Ascending aorta (tissue), 2 donors: ENCODE results near the gene AGTR1. TPM values are rescaled to one million over a fixed set of nuclear protein-coding genes. Genes with fewer than 3 reads are reported as not detected.

Experiments
- DNase-seq, 2 donors: peaks; one replicate each; pipeline ENCODE4 v3.0.0-alpha.2; 2019; ENCODE audit warnings: low spot score in 2 of 2
- H3K27ac ChIP-seq, 2 donors: fragments of 200-600 bp; sonication (generic); one replicate each; pipeline ENCODE4 v1.5.1; 2016 to 2017; ENCODE audit warnings: mild to moderate bottlenecking in 1 of 2
- H3K27me3 ChIP-seq: fragments of 200-600 bp; sonication (generic); one replicate; pipeline ENCODE4 v1.5.1; 2017
- H3K36me3 ChIP-seq, 2 donors: fragments of 200-600 bp; sonication (generic); one replicate each; pipeline ENCODE4 v1.5.1; 2016
- H3K4me1 ChIP-seq, 2 donors: fragments of 200-600 bp; sonication (generic); one replicate each; pipeline ENCODE4 v1.5.1; 2016 to 2017; ENCODE audit warnings: mild to moderate bottlenecking in 1 of 2
- H3K4me3 ChIP-seq, 2 donors: fragments of 200-600 bp; sonication (generic); one replicate each; pipeline ENCODE4 v1.5.1; 2016 to 2017; ENCODE audit warnings: mild to moderate bottlenecking in 1 of 2
- H3K9me3 ChIP-seq, 2 donors: fragments of 200-600 bp; sonication (generic); one replicate each; pipeline ENCODE4 v1.5.1; 2016
- intact Hi-C: fragments of 100-400 bp; cut with DNase I; formaldehyde crosslinking; loops from one replicate; pipeline ENCODE4 v1.15.1; 2023
- total RNA-seq: library from RNA; depleted of rRNA; stranded (reverse); fragments of >200 nt; gene quantifications from one replicate; pipeline ENCODE4 v1.1.0, GENCODE V29; 2016
- TF ChIP-seq, protein P1 (sequence below), 3 experiments: fragments of 200-600 bp in 2 of 3; fragments of 450-650 bp in 1 of 3; sonication (generic) in 2 of 3; IDR thresholded peaks; one replicate each; pipeline ENCODE4 v1.5.1; 2016 to 2019; ENCODE audit warnings: antibody characterized with exemption in 3 of 3, mild to moderate bottlenecking in 1 of 3, moderate library complexity in 1 of 3

AGTR1 gene
- total RNA-seq, 1 donor from 2014 or later, result 20.0 TPM

DNA sequence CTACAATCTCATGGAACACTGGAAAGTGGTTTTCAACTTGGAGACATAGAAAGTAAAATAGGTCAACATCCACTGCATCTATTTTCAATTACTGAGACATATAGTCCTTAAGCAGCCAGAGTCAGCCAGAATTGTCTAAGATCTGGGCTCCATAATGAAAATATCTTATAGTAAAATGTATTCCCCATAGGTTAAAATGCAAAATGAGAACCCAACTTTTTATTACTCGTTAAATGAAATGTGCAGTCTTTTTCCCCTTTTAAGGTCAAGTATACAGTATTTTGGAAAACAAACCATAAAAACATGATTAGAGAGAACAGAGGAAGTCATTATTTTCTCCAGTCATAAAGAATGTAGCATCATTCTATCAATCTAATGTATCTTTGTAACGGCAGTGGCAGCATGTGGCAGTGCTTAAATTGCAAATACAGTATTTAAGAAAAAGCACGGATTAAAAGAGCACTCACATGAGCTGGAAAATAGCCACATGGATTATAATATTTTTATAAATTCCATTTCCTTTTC is 65.5 kb downstream of the AGTR1 start:
- no peaks in the 10 kb centered on the region for H3K4me1 ChIP-seq
- H3K9me3 ChIP-seq, result no peaks in the 10 kb centered on the region
- intact Hi-C loops, result no loop called here
- no peak overlapping the region for H3K4me3 ChIP-seq
- no peak overlapping the region for H3K27ac ChIP-seq
- H3K36me3 ChIP-seq, result no peaks in the 10 kb centered on the region
- TF ChIP-seq, protein P1, sequence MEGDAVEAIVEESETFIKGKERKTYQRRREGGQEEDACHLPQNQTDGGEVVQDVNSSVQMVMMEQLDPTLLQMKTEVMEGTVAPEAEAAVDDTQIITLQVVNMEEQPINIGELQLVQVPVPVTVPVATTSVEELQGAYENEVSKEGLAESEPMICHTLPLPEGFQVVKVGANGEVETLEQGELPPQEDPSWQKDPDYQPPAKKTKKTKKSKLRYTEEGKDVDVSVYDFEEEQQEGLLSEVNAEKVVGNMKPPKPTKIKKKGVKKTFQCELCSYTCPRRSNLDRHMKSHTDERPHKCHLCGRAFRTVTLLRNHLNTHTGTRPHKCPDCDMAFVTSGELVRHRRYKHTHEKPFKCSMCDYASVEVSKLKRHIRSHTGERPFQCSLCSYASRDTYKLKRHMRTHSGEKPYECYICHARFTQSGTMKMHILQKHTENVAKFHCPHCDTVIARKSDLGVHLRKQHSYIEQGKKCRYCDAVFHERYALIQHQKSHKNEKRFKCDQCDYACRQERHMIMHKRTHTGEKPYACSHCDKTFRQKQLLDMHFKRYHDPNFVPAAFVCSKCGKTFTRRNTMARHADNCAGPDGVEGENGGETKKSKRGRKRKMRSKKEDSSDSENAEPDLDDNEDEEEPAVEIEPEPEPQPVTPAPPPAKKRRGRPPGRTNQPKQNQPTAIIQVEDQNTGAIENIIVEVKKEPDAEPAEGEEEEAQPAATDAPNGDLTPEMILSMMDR (IDR thresholded peaks at IDR 0.05), result no peak
- H3K27me3 ChIP-seq, result no peaks in the 10 kb centered on the region
- no peak for DNase-seq

GRCh38 chr3:148763986-148764935 is 66.6 kb downstream of the AGTR1 start:
- no peak for DNase-seq
- intact Hi-C loops, result no loop called here
- Histone ChIP-seq H3K4me1 (no peaks in the 10 kb centered on the region), H3K27me3 (no peaks in the 10 kb centered on the region), H3K4me3 (no peak overlapping the region), H3K9me3 (no peaks in the 10 kb centered on the region), H3K27ac (no peak overlapping the region), H3K36me3 (no peaks in the 10 kb centered on the region)
- TF ChIP-seq, protein P1 (IDR thresholded peaks at IDR 0.05), result no peak

GRCh38 chr3:148772361-148772760 is 74.7 kb downstream of the AGTR1 start:
- TF ChIP-seq, protein P1 (IDR thresholded peaks at IDR 0.05), result no peak
- no peaks in the 10 kb centered on the region for H3K27me3 ChIP-seq
- H3K4me1 ChIP-seq, result no peaks in the 10 kb centered on the region
- H3K9me3 ChIP-seq, result no peaks in the 10 kb centered on the region
- no peak for DNase-seq
- no peak overlapping the region for H3K27ac ChIP-seq
- H3K4me3 ChIP-seq, result no peak overlapping the region
- no peaks in the 10 kb centered on the region for H3K36me3 ChIP-seq
- intact Hi-C loops, result no loop called here

DNA sequence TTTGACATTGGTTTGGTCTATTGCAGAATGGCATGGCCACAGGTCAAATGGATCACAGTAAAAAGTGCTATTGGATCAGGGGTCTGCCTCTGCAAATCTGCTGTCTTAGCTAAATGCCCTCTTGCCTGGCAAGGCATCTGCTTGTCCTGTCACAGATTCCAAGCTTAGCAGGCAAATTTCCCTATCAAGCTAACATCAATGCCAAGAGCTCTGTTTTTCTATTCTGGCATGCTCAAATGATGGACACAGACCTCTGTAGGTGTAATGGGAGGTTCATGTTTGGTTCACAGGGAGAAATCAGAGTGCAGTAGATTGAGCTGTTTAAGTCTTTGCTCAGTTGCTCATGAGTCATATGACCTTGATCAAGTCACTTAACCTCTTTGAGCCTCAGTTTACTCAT is 75.1 kb downstream of the AGTR1 start:
- Histone ChIP-seq H3K4me1 (no peaks in the 10 kb centered on the region), H3K36me3 (no peaks in the 10 kb centered on the region), H3K27ac (no peak overlapping the region), H3K9me3 (no peaks in the 10 kb centered on the region), H3K27me3 (no peaks in the 10 kb centered on the region), H3K4me3 (no peak overlapping the region)
- TF ChIP-seq, protein P1 (IDR thresholded peaks at IDR 0.05), result no peak
- intact Hi-C loops, result no loop called here
- DNase-seq, result no peak

- Histone ChIP-seq H3K4me1 (no peaks in the 10 kb centered on the region), H3K9me3 (no peaks in the 10 kb centered on the region), H3K27me3 (no peaks in the 10 kb centered on the region), H3K27ac (no peak overlapping the region), H3K36me3 (no peaks in the 10 kb centered on the region), H3K4me3 (no peak overlapping the region)
- intact Hi-C loops, result no loop called here
- no peak for DNase-seq
- TF ChIP-seq, protein P1 (IDR thresholded peaks at IDR 0.05), result no peak
Observed at GRCh38 chr3:148773805-148774204, 76.1 kb downstream of the AGTR1 start.
